Neural progenitor cell (in vitro differentiated cells): Measurements from ENCODE around the gene DNAJC25. TPM values are rescaled to one million over a fixed set of nuclear protein-coding genes. Genes with fewer than 3 reads are reported as not detected.

ENCODE experiments used
- DNase-seq: peaks from one replicate; pipeline ENCODE4 v3.0.0-alpha.2; 2016; ENCODE audit warnings: low spot score
- H2AFZ ChIP-seq: fragments of 200-600 bp; sonication (generic); replicated peaks from 2 replicates; pipeline ENCODE4 v1.6.1; 2016; ENCODE audit warnings: antibody characterized with exemption
- H3F3A ChIP-seq: fragments of 200-600 bp; sonication (generic); 2 replicates; pipeline ENCODE4 v1.6.1; 2016; ENCODE audit warnings: antibody characterized with exemption, low read depth
- H3K27ac ChIP-seq: fragments of 200-600 bp; sonication (generic); 2 replicates; pipeline ENCODE4 v1.5.1; 2016; ENCODE audit warnings: mild to moderate bottlenecking
- H3K27me3 ChIP-seq: fragments of 200-600 bp; sonication (generic); 2 replicates; pipeline ENCODE4 v1.6.1; 2016; ENCODE audit warnings: mild to moderate bottlenecking, moderate library complexity
- H3K36me3 ChIP-seq: fragments of 200-600 bp; sonication (generic); 2 replicates; pipeline ENCODE4 v1.5.1; 2016
- H3K4me1 ChIP-seq: fragments of 200-600 bp; sonication (generic); 2 replicates; pipeline ENCODE4 v1.6.1; 2016; ENCODE audit warnings: mixed run types
- H3K4me2 ChIP-seq: fragments of 200-600 bp; sonication (generic); 2 replicates; pipeline ENCODE4 v1.6.1; 2016
- H3K4me3 ChIP-seq: fragments of 200-600 bp; sonication (generic); 2 replicates; pipeline ENCODE4 v1.5.1; 2016
- H3K79me2 ChIP-seq: fragments of 200-600 bp; sonication (generic); 2 replicates; pipeline ENCODE4 v1.6.1; 2016; ENCODE audit warnings: low read depth
- H3K9ac ChIP-seq: fragments of 200-600 bp; sonication (generic); 2 replicates; pipeline ENCODE4 v1.6.1; 2016
- H3K9me3 ChIP-seq: fragments of 200-600 bp; sonication (generic); 2 replicates; pipeline ENCODE4 v1.5.1; 2016; ENCODE audit warnings: low read depth
- H4K20me1 ChIP-seq: fragments of 200-600 bp; sonication (generic); 2 replicates; pipeline ENCODE4 v1.6.1; 2016; ENCODE audit warnings: low read depth
- H3K27ac Mint-ChIP-seq: 3 replicates; pipeline ENCODE4 v1.8.0; 2021; ENCODE audit warnings: mixed read lengths
- H3K27me3 Mint-ChIP-seq: 2 replicates; pipeline ENCODE4 v1.8.0; 2022; ENCODE audit warnings: low read depth, mild to moderate bottlenecking, inconsistent platforms, moderate library complexity, mixed read lengths; ENCODE audit not compliant: insufficient read depth
- H3K36me3 Mint-ChIP-seq: 3 replicates; pipeline ENCODE4 v1.8.0; 2021; ENCODE audit warnings: mixed read lengths
- H3K4me1 Mint-ChIP-seq: 3 replicates; pipeline ENCODE4 v1.8.0; 2021; ENCODE audit warnings: mixed read lengths
- H3K4me3 Mint-ChIP-seq: 3 replicates; pipeline ENCODE4 v1.8.0; 2021; ENCODE audit warnings: mild to moderate bottlenecking, moderate library complexity, mixed read lengths
- H3K9me3 Mint-ChIP-seq: 3 replicates; pipeline ENCODE4 v1.8.0; 2020; ENCODE audit warnings: mixed read lengths
- EZH2 ChIP-seq: fragments of 200-600 bp; sonication (generic); IDR thresholded peaks from 2 replicates; pipeline ENCODE4 v1.6.1; 2017; ENCODE audit warnings: antibody characterized with exemption, mild to moderate bottlenecking, moderate library complexity
- EZH2phosphoT487 ChIP-seq: fragments of 200-600 bp; sonication (generic); IDR thresholded peaks from 2 replicates; pipeline ENCODE4 v1.6.1; 2017; ENCODE audit warnings: antibody characterized with exemption
- total RNA-seq: library from RNA; depleted of rRNA; stranded (reverse); fragments of >200 nt; gene quantifications from 2 replicates; pipeline ENCODE4 v1.2.3, GENCODE V29; 2015; ENCODE audit warnings: low replicate concordance
- TF ChIP-seq, protein P1 (sequence below): fragments of 200-600 bp; sonication (generic); IDR thresholded peaks from 2 replicates; pipeline ENCODE4 v1.5.1; 2017; ENCODE audit warnings: antibody characterized with exemption, mild to moderate bottlenecking

The DNAJC25 gene
- total RNA-seq, 1 donor from 2014 or later = 10.1 TPM

DNA sequence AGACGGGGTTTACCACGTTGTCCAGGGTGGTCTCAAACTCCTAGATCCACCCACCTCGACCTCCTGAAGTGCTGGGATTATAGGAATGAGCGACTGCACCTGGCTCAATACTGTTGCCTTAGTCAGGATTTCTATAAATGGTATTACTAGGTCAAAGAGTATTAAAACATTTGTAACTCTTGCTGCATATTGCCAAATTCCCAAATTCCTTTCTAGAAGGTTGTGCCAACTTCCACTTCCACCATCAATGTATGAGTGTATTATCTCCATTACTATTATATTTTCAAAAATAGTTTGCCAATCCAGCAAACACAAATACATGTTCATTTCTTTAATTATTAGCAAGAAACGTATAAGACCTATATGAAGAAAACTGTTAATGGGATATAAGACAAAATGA lies 42.3 kb upstream of the DNAJC25 start:
- DNase-seq = no peak
- no peaks in the 10 kb centered on the region for H3K4me1 ChIP-seq
- Mint-ChIP-seq H3K4me1 (no peaks in the 10 kb centered on the region), H3K27ac (no peak overlapping the region), H3K27me3 (no peaks in the 10 kb centered on the region), H3K4me3 (no peak overlapping the region), H3K9me3 (no peaks in the 10 kb centered on the region), H3K36me3 (no peaks in the 10 kb centered on the region)
- no peak overlapping the region for H2AFZ ChIP-seq
- no peaks in the 10 kb centered on the region for H4K20me1 ChIP-seq
- no peak overlapping the region for H3K4me2 ChIP-seq
- no peak overlapping the region for H3K4me3 ChIP-seq
- no peaks in the 10 kb centered on the region for H3K27me3 ChIP-seq
- no peak overlapping the region for H3K27ac ChIP-seq
- no peak overlapping the region for H3K9ac ChIP-seq
- H3K36me3 ChIP-seq = peaks cover 5% of the 10 kb centered on the region
- no peaks in the 10 kb centered on the region for H3K79me2 ChIP-seq
- H3K9me3 ChIP-seq = no peaks in the 10 kb centered on the region
- TF ChIP-seq EZH2phosphoT487 (no peak), EZH2 (no peak)
- TF ChIP-seq, protein P1, sequence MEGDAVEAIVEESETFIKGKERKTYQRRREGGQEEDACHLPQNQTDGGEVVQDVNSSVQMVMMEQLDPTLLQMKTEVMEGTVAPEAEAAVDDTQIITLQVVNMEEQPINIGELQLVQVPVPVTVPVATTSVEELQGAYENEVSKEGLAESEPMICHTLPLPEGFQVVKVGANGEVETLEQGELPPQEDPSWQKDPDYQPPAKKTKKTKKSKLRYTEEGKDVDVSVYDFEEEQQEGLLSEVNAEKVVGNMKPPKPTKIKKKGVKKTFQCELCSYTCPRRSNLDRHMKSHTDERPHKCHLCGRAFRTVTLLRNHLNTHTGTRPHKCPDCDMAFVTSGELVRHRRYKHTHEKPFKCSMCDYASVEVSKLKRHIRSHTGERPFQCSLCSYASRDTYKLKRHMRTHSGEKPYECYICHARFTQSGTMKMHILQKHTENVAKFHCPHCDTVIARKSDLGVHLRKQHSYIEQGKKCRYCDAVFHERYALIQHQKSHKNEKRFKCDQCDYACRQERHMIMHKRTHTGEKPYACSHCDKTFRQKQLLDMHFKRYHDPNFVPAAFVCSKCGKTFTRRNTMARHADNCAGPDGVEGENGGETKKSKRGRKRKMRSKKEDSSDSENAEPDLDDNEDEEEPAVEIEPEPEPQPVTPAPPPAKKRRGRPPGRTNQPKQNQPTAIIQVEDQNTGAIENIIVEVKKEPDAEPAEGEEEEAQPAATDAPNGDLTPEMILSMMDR = no peak
- no peaks in the 10 kb centered on the region for H3F3A ChIP-seq

DNA sequence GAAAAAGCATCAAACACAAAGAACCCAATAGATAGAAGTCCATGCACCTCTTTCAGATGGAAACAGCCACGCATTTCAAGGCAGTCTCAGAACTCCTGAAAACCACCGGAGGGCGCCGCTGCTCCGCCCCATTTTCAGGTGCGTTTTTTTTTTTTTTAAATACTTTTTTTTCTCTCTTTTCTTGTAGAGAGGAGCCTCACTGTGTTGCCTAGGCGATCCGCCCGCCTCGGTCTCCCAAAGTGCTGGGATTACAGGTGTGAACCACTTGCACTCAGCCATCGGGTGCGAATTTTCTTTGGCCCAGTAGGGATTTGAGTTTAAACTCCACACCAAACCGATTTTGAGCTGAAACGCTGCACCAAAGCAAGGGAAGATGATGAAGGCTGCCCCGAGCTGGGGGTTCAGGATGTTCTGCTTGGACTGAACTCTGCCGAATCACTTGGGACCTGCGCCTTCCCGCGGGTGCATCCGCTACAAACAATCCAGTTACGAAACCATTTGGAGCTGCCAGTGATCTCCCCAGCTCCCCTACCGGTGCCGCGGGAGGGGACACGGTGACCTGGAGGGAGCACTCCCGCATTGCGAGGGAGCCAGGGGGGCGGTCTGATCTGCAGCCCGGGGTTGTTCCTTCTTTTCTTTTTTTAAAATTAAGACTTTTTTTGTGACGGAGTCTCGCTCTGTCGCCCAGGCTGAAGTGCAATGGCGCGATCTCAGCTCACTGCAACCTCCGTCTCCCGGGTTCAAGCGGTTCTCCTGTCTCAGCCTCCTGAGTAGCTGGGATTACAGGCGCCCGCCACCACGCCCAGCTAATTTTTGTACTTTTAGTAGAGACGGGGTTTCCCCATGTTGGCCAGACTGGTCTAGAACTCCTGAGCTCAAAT lies 33.0 kb upstream of the DNAJC25 start:
- H3K27me3 ChIP-seq = peaks cover 13% of the 10 kb centered on the region
- Mint-ChIP-seq H3K27ac (no peak overlapping the region), H3K9me3 (peaks cover 2% of the 10 kb centered on the region), H3K27me3 (peaks cover 16% of the 10 kb centered on the region), H3K4me1 (peaks cover 15% of the 10 kb centered on the region), H3K36me3 (peaks cover 10% of the 10 kb centered on the region), H3K4me3 (peak overlapping the region; percentile 90)
- peaks cover 8% of the 10 kb centered on the region for H3F3A ChIP-seq
- TF ChIP-seq, protein P1 = peak; percentile 80
- no peak for TF ChIP-seq EZH2
- peaks cover 7% of the 10 kb centered on the region for H3K79me2 ChIP-seq
- H3K9ac ChIP-seq = no peak overlapping the region
- no peaks in the 10 kb centered on the region for H4K20me1 ChIP-seq
- DNase-seq = peak; percentile 80
- peak overlapping the region; percentile 80 for H3K4me3 ChIP-seq
- H3K36me3 ChIP-seq = peaks cover 4% of the 10 kb centered on the region
- H3K27ac ChIP-seq = no peak overlapping the region
- H3K4me1 ChIP-seq = no peaks in the 10 kb centered on the region
- H2AFZ ChIP-seq = peak overlapping the region; percentile 88
- H3K9me3 ChIP-seq = no peaks in the 10 kb centered on the region
- H3K4me2 ChIP-seq = peak overlapping the region; percentile 84

DNA sequence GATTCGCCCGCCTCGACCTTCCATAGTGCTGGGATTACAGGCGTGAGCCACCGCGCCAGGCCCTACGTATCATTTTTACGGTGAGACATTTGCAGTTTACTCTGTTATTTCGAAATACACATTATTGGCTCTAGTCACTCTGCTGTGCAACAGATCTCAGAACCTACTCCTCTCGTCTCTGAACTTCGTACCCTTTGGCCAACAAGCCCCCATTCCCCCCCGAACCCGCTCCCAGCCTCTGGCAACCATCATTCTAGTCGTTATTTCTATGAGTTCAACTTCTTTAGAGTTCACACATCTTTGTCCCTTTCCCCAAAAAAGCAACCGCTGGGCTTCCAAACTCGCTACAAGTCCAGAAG lies 32.4 kb upstream of the DNAJC25 start:
- TF ChIP-seq, protein P1 = no peak
- TF ChIP-seq EZH2phosphoT487 (no peak), EZH2 (no peak)
- Histone ChIP-seq H3K27ac (no peak overlapping the region), H3K9me3 (no peaks in the 10 kb centered on the region), H3F3A (peaks cover 8% of the 10 kb centered on the region), H3K9ac (peak overlapping the region; percentile 35), H4K20me1 (no peaks in the 10 kb centered on the region), H3K4me3 (peak overlapping the region; percentile 80), H3K27me3 (peaks cover 13% of the 10 kb centered on the region), H3K79me2 (peaks cover 7% of the 10 kb centered on the region), H3K4me1 (peaks cover 2% of the 10 kb centered on the region), H2AFZ (peak overlapping the region; percentile 88), H3K4me2 (peak overlapping the region; percentile 84), H3K36me3 (peaks cover 4% of the 10 kb centered on the region)
- Mint-ChIP-seq H3K4me3 (peak overlapping the region; percentile 90), H3K27ac (no peak overlapping the region), H3K36me3 (peaks cover 10% of the 10 kb centered on the region), H3K4me1 (peaks cover 18% of the 10 kb centered on the region), H3K27me3 (peaks cover 16% of the 10 kb centered on the region), H3K9me3 (peaks cover 2% of the 10 kb centered on the region)
- DNase-seq = no peak
